Fibroblast of upper back skin (primary cell): ENCODE data around the gene ASMTL.
A peak's percentile ranks its signal among the peaks of the same experiment; 100 is the strongest.
"Not testable (repeated sequence)": the region's sequence is repeated elsewhere in the genome, so short reads cannot be mapped to it uniquely, and the experiment has no call there.

Experiments used
- DNase-seq: peaks from one replicate; pipeline ENCODE4 v3.0.0-alpha.2; 2013

ASMTL gene

GRCh38 chrX:1452516-1453394, at the start of gene ASMTL:
ASMTL (minus strand) TSS chrX:1452909; CDS start chrX:1452840, 69 bp downstream.
- peak; percentile 99 for DNase-seq

DNA sequence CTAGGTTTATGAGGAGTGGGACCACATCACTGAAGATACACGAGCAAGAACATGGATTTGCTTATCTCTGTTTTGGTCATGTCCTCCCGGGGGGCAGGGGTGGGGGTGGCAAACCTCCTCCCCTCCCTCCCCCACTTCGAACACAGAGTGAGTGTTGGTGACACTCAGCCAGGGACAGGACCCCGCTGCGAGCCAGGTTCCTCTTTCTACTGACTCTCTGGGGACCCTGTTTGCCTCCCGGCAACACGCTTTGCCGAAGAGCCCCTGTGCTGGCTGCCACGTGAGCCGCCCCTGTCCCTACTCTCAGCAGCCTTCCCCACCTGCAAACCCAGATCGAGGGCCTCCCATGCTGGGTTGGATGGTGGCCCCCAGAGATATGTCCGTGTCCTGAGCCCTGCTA, 49.5 kb upstream of the ASMTL start:
- DNase-seq: no peak

- DNase-seq: no peak
Observed at GRCh38 chrX:1500701-1501624, 48.3 kb upstream of the ASMTL start.

DNA sequence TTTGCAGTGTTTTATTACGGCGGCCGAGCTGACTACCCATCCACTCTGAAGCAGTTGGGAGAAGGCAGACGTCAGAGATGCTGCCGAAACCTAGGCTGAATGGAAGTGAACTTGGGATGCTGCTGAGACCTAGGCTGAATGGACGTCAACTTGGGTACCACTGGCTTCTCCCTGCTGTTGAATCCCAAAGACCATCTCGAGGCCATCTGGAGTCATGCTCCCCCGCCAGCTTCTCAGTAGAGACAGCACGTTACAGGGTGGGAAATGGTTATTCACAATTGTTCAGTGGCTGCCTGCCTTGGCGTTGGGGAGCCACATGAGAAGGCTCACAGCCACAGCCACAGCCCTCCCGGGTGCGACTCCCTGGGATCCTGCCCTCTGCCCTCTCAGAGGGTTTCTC, 43.4 kb upstream of the ASMTL start:
- no peak for DNase-seq

DNA sequence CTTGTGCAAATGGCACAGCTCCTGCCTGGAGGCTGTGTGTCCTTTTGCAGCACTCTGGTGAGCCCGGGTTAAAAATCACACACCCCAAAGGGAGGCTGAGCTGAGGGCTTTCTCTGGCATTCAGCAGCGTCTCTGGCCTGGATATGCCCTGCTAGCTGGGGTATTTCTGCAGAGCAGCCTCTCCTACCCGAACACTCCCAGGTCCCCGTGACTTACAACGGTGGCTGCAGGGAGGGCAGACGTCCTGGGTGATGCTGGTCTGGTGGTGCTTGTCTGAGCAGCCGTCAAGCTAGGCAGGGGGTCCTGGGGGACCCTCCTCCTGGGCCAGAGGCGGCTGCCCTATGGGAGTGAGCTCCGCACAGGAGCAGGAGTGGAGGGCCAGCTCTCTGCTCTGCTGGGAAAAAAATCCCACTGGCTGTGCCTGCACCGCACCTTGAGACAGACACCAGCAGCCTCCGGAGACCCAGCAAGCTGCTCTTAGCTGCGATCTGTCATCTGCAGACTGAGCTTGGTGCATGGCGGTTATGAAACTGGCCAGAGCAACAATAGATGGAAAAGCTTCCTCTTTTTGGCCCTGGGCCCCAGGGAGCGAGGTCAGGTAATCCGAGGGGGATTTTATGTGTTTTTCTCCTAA, 41.3 kb upstream of the ASMTL start:
- DNase-seq: no peak

DNA sequence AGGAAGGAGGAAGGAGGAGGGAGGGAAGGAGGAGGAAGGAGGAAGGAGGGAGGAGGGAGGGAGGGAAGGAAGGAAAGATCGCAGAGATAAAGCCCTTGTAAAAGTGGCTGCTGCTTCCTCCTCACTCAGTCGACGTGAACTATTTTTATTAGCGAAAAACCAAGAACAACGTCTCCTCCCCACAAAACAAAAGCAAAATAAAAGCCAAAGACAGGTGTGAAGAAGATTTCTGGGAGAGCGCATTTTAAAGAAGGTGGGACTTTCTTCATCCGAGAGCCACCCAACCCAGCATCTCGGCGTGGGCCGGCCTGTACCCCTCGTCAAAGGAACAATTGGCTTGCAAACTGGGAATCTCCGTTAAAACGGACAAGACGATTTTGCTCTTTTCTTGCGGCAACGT, 40.7 kb upstream of the ASMTL start:
- DNase-seq: no peak

- no peak for DNase-seq
Observed at GRCh38 chrX:1492421-1493012, 39.8 kb upstream of the ASMTL start.

GRCh38 chrX:1491851-1492349, 39.2 kb upstream of the ASMTL start:
- DNase-seq: peak; percentile 4

GRCh38 chrX:1491248-1491647, 38.5 kb upstream of the ASMTL start:
- DNase-seq: not testable (repeated sequence)

- not testable (repeated sequence) for DNase-seq
Observed at GRCh38 chrX:1490723-1491122, 38.0 kb upstream of the ASMTL start.

GRCh38 chrX:1489354-1489753, 36.6 kb upstream of the ASMTL start:
- not testable (repeated sequence) for DNase-seq

- no peak for DNase-seq
Observed at GRCh38 chrX:1488745-1489144, 36.0 kb upstream of the ASMTL start.

GRCh38 chrX:1488141-1488540, 35.4 kb upstream of the ASMTL start:
- DNase-seq: no peak

GRCh38 chrX:1487401-1487800, 34.7 kb upstream of the ASMTL start:
- DNase-seq: no peak

DNA sequence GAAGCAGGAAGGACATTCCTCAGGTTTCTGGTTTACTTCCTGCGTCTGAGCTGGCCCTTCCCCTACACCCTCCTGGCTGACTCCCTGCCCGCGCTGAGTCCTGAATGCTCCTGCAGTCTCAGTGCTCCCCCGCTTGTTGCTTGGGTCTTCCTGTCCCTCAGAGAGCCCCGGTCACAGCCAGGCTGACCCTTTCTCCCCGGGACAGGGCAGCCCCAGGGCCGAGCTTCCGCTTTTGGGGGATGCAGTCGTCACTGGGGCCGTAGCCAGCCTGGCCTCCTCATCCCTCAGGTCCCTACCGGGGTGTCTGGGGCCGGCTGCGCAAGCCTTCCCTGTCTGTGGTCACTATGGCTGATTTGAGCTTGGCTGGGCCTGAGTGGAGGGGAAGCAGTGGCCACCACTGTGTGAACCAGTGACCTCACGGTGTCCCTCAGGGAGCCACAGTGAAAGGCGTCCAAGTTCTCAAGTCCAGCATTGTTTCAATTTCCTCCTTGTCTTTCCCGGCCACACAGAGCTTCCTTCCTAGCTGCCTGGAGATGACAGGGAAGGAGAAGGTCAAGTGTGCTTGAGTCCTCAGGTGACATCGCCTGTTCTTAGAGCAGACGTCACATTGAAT, 34.1 kb upstream of the ASMTL start:
- no peak for DNase-seq

DNA sequence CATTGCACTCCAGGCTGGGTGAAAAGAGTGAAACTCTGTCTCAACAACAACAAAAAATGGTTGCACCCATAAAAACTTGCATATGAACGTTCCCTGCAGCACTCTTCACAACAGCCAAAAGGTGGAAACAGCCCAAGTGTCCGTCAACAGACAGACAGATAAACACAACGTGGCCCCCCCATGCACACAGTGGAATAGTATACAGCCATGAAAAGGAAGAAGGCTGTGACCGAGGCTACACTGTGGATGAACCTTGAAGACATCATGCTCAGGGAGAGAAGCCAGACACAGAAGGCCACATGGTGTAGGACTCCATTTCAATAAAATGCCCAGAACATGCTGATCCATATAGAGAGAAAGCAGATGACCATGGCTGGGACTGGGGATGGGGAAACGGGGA, 33.5 kb upstream of the ASMTL start:
- no peak for DNase-seq

DNA sequence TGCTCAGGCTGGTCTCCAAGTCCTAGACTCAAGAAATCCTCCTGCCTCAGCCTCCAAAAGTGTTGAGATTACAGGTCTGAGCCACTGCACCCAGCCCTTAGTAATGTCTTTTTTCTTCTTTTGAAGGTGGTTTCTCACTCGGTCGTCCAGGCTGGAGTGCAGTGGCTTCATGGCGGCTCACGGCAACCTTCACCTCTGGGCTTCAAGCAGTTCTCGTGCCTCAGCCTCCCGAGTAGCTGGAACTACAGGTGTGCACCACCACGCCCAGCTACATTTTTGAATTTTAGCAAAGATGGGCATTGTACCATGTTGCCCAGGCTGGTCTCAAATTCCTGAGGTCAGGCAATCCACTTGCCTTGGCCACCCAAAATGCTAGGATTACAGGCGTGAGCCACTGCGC, 32.3 kb upstream of the ASMTL start:
- DNase-seq: no peak

GRCh38 chrX:1484638-1485019, 31.9 kb upstream of the ASMTL start:
- DNase-seq: no peak

GRCh38 chrX:1483843-1484637, 31.3 kb upstream of the ASMTL start:
- no peak for DNase-seq

GRCh38 chrX:1482530-1482928, 29.8 kb upstream of the ASMTL start:
- DNase-seq: not testable (repeated sequence)
